CD4-positive, alpha-beta T cell treated with Interleukin-15 for 1 hour (primary cell): Measurements from ENCODE around the gene UEVLD.

Experiments
- DNase-seq: peaks from one replicate; pipeline ENCODE4 v3.0.0-alpha.2; 2020

Gene UEVLD

DNA sequence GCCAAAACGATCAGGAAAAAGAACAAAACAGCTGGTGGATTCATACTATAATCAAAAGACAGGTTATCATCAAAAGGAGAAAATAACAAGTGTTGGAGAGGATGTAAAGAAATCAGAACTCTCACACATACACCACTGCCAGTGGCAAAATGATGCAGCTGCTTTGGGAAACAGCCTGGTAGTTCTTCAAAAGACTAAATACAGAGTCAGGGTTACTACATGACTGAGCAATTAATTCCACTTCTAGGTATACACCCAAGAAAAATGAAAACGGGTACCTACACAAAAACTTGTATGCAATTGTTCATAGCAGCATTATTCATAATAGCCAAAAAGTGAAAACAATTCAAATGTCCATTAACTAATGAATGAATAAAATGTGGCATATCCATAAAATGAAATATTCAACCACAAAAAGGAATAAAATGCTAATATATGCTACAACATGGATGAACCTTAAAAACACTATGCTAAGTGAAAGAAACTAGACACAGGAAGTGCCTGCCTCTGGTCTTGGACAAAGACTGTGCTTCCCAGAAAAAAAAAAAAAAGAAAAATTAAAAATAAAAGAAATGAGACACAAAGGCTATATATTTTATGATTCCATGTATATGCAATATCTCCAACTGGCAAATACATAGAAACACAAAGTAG is 8.3 kb downstream of the UEVLD start:
- DNase-seq: no peak

DNA sequence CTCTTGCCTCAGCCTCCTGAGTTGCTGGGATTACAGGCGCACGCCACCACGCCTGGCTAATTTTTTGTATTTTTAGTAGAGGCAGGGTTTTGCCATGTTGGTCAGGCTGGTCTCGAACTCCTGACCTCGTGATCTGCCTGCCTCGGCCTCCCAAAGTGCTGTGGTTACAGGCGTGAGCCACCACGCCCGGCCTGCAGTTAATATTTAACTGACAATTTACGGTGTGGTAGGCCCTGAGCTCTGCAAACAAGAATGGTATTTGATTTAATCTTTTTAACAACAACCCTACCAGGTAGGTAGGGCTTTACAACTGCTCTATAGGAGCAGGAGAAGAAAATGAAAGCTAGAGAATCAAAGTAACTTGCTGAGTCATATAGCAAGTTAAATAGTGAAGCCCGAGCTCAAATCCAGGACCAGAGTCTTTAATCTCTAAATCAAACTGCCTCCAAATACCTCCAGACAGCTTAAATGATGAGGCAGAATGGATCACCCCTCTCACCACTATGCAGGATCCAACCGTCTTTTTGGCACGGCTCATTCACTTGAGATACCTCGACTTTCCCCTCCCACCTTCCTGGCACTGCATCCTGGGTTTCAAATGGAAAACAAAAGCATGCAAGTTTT is 9.4 kb downstream of the UEVLD start:
- no peak for DNase-seq

DNA sequence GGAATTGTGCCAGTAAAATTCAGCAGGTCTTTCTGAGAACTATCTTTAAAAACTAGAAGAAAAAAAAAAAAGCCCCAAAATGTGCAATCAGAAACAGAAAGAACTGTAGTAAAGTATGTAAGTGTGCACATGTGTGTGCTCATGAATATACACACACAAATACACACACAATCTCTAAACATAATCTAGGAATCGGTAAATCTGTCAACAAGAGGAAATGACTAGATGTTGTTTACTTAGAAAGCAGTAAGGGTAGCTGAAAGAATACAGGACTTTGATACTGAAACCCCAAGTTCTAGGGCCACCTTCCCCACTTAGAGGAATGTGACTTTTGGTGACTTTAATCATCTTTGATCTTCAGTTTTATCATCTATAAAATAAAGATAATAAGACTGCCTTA is 13.2 kb downstream of the UEVLD start:
- no peak for DNase-seq

DNA sequence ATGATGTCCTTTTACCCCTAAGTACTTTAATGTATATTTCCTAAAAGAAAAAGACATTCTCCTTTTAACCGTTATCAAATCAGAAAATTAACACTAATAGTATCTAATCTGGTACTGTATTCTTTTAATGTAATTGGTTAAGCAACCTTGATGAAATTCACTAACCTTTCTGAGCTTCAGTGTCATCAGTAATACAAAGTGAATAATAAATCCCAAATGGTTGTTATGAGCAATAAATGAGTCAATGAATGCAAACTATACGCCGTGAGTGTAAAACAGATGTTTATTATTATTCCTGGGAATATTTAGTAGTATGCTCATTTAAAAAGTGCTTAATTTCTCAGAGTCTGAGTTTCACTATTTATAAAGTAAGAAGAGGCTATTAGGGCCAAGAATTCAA is 21.5 kb downstream of the UEVLD start:
- no peak for DNase-seq

DNA sequence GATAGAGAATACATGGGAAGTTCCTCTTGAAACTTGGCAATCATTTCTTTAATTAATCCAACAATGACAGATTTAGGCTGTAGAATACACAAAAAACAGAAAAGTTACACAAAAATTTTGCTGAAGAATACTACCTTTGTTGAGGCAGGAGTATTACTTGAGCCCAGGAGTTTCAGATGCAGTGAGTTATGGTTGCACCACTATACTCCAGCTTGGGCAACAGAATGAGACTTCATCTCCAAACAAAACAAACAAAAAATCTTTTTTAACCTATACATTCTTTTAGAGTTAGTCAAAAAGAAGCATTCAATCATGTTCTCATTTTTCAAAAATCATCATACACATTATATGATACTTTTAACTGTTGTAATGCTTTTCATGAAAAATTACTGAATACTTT is 22.1 kb downstream of the UEVLD start:
- no peak for DNase-seq

DNA sequence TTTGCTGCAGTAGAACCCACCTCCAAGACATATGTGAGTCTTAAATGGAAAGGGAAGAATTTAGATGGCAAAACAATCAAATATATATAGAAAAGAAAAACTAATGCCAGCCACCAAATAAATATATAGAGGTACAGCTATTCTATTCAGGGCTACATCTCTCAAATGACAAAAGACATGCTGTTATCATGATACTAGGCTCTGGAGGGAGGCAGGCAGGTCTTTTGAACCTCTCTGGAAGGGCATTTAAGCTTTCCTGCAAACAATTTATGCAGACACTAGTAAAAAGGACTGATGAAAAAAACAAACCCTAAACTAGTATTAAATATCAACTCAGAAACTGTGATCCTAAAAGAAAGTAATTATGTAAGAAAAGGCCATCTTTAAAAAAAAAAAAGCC is 24.4 kb downstream of the UEVLD start:
- DNase-seq: no peak

DNA sequence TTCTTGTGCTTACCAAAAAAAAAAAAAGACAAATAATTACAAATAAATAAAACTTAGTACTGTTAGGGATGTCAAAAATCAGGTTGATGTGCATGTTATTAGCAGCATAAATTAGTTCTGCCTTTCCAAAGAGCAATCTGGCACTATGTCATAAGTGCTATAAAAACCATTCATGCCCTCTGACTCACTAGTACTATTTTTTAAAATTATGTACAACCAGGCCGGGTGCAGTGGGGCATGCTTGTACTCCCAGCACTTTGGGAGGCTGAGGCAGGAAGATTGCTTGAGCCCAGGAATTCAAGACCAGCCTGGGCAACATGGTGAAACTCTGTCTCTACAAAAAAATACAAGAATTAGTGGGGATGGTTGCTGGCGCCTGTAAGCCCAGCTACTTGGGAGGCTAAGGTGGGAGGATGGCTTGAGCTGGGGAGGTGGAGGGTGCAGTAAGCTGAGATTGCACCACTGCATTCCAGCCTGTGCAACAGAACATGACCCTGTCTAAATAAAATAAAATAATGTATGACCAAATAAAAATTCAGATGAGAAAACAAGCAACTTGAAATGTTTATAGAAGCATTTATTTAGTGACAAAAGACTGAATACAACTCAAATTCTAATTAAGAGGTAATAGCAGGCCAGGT is 25.3 kb downstream of the UEVLD start:
- DNase-seq: no peak

DNA sequence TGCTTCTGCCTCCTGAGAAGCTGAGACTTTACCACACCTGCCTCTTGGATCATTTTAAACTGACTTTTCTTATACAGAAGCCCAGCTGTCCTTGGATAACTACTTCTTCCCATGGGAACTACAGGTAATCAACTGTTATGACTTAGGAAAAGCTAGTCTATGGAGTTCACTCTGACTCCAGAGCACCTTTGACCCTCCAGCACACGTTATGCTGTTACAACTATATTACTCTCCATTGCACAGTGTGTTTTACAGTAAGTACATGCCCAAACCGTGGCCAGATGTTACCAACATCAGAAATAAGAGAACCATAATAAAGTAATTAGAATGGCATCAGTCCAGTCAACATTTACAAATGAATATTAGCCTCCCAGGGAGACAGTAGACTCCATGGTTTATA is 40.5 kb downstream of the UEVLD start:
- DNase-seq: no peak

DNA sequence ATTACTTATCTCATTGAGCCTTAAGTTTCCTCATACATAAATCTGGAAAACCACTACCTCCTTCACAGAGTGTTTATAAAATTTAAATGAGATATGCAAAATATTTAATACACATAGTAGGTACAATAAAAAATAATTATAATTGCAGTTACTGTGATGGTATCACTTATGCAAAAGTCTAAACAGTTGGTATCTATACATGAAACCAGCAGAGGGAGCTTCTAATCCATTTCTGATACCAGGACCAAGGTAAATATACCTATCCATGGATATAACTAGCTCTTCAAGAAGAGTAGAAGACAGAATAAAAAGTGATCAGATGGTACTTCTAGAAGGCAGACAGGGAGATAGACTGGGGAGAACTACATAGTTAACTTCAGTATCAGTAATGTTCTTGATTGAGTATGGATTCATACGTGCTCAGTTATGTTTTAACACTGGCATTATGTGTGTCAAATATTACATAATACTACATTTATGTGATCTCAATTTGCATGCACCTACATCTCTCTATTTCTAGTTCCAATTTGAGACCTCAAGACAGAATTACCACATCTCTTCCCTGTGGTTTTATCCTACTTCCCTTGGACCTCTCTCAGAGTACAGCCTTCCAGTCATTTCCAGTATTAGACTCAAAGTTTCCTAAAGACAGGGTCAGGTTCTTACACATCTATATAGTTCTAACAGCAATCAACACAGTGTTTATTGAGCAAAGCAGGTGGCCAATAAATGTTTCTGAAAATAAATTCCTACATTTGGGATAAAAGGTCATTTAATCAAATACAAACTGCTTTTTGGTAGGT is 48.1 kb downstream of the UEVLD start:
- no peak for DNase-seq

DNA sequence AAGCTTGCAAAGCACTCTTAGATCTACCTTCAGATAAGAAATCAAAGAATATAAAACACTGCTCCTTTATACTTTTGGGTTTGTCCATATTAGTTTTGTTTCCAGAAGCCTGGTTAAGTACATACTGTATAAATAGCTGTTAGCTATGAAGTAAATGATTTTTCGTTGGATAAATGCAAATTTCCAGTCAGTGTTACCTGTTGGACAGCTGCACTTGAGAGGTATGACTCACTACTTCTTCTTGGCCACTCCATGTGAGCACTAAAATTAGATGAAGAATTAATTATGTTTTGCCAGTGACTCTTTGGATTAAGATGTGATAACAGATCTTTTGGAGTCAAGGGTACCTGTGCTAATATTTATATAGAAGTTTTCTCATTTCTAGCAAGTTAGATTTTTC is 52.3 kb downstream of the UEVLD start:
- no peak for DNase-seq

DNA sequence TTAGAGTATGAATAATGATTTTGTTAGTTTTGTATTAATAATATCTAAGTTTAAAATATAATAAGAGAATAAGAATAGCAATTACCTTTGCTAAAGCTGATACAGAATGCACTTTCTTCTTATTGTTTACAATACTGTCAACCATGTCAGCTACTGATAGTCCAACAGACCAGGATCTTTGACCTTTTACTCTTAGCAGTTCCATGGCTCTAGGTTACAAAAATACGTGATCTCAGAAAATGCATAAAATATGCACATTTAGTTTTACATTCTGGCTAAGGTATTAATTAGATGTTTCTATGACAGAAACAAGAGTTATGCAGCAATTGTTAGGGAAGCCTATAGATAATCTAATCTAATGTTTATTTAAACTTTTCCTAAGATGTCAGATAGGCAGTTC is 54.3 kb downstream of the UEVLD start:
- no peak for DNase-seq

DNA sequence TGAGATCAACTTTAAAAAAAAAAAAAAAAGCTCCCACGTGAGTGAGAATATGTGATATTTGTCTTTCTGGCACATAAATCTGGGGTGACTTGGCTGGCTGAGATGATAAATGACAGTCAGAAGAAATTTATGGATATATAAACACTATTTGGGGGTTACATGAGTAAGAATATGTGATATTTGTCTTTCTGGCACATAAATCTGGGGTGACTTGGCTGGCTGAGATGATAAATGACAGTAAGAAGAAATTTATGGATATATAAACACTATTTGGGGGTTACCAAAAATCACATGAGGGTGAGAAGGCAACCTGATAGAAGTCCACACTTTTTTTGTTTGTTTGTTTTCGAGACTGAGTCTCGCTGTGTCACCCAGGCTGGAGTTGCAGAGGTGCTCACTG is 55.2 kb downstream of the UEVLD start:
- no peak for DNase-seq

DNA sequence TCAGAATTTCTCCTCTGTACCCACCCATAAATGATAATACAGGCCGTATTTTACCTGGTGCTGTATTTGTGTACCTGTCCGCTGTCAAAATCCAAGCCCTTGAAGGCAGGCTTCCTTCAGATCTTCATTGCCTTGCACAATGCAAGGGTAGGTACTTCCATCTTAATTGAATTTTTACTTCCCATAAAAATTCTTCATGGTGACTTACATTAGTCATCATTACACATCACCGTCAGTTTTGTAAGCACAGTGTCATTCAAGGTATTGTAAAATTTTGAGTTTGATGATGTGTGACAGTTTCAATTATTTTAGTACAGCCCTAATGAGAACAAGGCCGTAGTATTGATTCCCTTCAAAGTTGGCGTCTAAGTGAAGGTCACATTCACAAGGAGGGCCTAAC is 61.0 kb downstream of the UEVLD start:
- DNase-seq: no peak

DNA sequence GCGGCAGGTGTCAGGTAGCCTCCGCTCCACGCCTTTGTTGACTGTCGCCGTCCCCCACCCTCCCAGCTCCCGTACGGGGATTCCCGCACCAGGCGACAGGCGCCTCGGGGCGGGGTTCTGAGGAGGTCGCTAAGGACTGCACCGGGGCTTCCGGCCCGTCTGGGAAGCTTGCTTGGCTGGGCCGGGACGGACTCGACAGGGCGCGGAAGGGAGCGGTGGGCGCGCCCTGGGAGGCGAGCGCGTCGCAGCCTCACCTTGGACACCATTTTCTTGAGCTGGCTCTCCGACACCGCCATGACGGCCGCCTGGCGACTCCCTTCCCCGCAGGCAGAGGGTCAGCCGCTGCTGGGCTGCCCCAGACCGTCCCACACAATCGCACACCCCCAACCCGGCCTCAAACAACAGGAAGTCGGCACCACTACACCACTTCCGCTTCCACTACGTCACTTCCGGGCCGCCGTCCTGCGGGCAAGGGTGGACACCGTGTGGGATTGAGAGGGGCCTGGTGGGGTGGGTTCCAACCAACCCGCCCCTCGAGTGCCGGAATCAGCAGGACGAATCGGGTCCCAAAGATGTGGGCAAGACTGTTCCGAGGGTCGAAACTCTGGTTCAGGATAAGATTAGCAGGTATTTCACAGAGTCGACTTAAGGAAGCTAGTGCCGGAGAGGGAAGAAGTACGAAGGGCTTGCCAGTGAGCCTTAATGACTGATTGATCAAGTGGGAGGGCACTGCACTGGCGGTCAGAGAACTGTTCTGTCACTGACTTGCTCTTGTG is 61.8 kb downstream of the UEVLD start, which contains the start of gene TSG101:
Gene TSG101 (minus strand): TSS at position 422 of the 776 bp plus-strand sequence. CDS start 126 bp downstream, at position 296.
- peak; percentile 95 for DNase-seq

DNA sequence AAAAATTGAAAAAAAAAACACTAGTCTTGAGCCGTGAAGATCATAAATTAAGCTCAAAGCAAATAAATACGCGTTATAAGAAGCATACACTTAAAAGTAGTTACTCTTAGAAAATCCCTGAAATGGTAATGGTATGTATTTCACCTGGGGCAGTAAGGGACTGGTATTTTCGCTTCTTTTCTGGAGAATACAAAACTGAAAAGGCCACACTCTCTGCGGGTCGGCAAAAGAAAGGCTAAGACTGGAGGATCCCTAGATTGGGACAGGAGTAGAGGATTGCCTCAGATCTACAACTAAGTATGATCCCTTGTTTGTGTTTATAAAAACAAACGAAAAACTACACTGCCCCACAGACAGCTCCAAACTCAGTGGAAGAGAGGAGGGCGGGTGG is 62.4 kb downstream of the UEVLD start:
- DNase-seq: no peak

DNA sequence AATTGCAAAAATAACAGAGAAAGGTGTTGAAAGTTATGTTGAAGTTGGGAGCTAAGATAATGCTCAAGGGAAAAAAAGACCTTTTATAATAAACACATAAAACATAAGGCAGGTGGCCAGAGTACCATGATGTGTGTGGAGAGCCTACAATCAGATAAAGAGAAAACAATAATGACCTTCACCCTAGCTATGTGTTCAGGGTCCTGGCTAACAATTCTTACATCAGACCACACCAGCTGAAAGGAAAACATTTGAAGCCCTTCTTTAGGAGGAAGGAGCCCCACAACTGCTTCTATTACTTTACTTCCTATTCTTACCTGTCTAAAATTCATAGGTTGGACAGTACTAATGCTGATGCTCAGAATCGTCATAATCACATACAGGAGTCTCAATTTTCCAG is 64.3 kb downstream of the UEVLD start:
- no peak for DNase-seq

DNA sequence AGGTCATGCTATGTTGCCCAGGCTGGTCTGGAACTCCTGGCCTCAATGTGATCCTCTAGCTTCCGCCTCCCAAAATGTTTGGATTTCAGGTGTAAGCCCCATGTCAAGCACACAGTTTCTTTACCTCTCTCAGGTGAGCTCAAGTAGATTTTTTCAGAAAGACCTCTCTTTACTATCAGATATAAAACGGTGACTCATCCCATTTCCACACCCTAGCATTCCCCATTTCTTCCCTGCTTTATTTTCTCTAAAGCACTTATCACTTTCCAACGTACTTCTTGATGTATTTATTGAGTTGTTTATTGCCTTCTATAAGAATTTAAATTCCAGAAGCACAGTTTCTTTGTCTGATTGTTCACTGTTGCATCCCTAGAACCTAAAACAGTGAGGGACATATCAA is 65.5 kb downstream of the UEVLD start:
- DNase-seq: no peak

DNA sequence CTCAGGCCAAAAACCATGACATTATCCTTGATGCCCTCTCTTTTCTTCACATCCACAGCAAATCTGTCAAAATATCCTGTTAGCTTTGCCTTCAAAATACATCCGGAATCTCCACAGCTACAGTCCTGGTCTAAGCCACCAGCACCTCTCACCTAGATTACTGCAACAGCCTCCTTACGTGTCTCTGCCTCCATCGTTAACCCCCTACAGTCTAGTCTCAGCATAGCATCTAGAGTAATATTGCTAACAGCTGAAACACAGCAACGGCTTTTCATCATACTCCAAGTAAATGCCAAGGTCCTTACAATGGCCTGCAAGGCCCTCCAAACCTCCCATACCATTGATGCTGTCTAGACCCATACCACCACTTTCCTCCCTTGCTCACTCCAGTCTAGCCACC is 66.1 kb downstream of the UEVLD start:
- DNase-seq: no peak

DNA sequence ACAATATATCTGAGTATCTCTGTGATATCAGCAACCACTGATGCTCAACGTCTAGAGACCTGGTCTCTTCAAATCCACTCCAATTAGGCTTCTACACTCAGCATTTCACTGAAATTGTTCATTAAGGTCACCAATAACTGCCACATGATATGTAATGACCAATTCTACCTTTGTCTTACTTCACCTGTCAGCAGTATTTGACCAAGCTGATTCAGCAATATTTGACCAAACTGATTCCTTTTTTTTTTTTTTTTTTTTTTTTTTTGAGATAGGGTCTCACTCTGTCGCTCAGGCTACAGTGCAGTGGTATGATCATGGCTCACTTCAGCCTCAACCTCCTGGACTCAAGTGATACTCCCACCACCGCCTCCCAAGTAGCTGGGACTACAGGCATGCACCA is 67.4 kb downstream of the UEVLD start:
- no peak for DNase-seq

DNA sequence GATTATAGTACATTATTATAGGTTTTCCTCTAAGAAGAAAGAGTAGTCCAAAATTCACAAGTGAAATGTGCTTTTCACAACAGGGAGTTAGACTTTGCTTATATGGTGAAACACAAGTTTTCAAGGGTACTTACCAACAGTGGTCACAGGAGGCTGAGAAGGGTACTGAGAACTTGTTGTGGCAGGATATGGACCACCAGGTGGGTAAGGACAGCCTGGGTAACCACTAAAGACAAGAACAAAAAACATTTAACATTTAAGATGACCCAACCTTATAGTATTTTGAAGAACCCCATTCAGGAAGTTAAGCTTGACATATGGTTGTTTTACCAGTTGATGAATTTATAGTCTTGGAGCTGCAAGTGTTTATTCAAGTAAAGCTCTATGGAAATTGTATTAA is 86.2 kb downstream of the UEVLD start:
- no peak for DNase-seq

DNA sequence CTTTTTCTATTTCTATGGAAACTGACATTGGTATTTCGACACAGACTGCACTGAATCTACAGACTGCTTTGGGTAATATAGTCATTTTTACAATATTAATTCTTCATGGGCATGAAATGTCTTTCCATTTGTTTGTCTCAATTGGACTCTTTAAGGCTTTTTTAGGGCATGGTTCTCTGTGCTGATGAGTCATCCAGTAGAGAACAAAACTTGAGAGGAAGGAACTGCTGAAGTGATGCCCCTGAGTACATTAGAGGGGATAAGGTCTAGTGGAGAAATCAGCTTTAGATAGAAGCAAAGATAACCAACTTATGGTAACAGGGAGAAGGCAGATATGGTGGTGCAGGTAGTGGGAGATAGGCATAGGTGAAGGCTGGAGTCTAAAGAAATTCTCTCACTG is 86.9 kb downstream of the UEVLD start:
- no peak for DNase-seq

DNA sequence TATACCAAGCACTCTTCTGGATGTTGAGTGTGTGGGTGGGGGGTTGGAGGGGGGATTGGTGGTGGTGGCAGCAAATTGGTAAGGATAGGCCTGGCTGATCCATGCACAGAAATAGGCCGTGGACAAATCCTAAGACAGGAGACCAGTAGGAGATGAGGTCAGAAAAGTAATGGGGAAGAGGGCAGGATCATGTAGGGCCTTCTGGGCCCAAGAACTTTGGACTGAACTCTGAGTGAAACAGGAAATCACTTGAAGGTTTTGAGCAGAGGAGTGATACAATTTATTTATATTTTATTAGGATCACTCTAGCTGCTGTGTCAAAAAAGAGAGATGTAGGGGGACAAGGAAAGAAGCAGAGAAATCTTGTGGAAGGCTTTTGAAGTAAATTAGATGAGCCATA is 90.5 kb downstream of the UEVLD start:
- DNase-seq: no peak

DNA sequence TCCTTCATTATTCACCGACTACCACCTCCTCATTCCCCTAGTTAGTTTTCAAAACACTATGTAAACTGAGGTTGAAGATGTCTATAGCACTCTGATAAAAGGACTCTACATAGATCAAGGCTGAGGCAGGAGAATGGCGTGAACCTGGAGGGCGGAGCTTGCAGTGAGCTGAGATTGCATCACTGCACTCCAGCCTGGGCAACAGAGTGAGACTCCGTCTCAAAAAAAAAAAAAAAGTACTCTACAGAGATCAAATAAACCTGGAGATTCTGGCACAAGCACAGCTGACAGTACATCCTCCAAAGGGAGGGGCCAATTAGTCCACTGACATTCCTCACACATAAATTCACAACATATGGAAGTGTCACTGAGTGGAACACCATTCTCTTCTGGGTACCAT is 92.8 kb downstream of the UEVLD start:
- DNase-seq: no peak
